ENCODE data around the gene MAGI2.

MAGI2 gene

DNA sequence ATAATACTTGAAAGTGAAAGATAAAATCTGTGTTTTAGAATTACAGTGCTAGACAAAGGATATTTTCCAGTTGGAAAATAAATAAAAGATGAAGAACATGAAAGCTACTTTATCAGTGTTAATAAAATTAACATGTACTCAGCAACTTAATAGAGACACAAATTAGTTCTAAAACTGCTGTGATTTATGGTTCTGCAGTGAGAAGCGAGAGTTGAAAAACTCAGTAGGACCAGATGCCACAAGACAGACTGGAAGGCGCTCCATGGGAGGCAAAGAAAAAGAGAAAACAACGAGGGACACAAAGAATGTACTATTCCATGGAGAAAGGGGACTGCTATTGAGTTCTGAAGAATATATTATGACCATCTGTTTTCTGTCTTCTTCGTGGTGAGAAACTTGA, 1064.4 kb downstream of the MAGI2 start:
- no peak for DNase-seq

DNA sequence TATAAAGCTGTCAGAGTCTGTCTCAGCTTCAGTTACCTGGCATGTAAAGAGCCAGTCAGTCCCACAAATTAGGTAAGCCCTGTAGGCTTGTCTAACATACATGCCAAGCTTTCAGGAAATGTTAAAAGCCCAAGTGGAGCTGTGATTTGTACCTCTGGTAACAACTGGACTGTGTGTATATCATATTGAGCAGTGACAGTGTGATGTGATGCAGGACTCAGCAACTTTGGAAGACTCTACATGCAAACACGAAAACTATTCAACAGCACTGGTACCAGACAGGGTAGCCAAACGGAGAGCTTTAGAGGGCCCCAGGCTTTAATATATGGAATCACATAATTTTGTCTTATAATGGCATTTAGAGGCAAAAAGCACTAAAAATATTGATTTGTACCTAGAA, 1066.9 kb downstream of the MAGI2 start:
- DNase-seq = no peak

DNA sequence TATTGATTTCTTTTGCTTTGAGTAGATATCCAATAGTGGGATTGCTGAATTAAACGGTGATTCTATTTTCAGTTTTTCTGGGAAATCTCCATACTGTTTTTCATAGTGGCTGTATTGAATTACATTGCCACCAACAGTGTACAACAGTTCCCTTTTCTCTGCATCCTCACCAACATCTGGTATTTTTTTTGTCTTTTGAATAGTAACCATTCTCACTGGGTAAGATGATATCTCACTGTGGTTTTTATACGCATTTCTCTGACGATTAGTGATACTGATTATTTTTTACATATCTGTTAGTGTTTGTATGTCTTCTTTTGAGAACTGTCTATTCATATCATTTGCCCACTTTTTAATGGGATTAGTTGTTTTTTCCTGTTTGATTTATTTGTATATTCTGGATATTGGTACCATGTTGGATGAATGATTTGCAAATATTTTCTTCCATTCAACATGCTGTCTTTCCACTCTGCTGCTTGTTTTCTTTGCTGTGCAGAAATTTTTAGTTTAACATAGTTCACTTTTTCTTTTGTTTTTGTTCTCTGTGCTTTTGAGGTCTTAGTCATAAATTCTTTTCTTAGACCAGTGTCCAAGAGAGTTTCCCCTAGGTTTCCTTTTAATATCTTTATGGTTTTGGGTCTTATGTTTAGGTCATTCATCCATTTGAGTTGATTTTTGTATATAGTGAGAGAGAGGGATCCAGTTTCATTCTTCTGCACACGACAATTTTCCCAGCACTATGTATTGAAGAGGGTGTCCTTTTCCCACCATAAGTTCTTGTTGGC, 1070.2 kb downstream of the MAGI2 start:
- DNase-seq = no peak

DNA sequence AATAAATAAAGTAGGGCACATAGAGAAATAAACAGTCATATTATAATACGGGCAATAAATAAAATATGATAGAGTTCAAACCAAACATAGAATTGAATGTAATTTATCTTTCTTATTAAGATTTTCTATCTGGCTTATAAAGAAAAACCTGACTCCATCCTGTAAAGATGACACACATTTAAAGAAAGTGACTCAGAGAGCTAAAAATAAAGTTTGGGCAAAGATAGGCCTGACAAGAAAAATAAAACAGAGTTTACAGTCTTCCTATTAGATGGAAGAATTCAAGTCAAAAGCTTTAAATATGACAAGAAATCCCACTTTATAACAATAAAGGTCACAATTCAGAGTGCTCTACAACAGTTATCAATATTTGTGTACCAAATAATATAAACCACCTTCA, 1074.3 kb downstream of the MAGI2 start:
- no peak for DNase-seq

DNA sequence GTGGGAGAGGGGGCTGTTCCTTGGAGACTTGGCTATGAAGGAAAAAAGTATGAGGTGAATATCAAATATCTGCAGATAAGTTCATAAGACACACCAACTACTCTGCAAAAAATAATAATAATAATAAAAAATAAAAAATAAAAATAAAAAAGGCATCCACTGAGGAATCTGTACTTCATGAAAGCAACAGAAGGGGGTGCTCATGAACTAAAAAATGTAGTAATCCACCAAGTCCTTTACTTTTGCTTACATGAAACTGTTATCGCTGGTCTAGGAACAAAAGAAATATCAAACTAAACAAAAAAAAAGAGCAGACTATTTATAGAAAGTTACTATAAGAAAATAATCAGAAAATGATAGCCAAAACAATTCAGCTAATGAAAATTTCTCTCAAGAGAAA, 1075.9 kb downstream of the MAGI2 start:
- no peak for DNase-seq

DNA sequence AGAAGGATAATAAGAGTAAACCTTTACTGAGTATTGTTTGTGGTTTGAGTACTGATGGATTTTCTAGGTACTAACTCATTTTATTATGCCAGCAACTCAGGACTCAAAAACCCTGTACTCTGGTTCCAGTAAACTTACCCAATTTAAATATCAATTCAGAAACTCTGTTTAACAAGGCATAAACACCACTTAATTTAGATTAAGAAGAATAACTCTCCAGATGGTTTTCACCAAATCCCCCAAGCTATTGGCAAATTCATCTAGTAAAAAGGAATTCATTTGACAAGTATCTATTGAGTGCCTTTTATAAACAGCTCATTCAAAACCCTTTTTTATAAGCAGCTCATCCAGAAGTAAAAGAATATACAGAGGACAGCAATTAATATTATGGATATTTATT, 1082.5 kb downstream of the MAGI2 start:
- DNase-seq = no peak

DNA sequence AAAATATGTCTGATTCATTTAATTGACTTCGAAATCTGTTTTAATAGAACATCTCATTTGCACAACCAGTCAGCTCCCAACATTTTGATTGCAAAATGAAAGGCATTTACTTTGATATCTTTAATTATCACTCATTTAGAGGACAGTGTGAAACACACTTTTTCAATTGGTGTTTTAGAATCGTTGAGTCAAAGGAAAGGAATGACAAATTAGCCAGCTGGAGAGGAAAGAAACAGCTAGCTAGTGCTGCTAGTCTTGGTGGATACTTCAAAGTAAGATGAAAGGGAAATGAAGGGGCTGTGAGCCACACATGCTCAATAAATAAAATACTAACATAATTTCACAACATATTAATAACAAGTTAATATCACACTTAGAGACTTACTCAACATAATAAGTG, 1084.7 kb downstream of the MAGI2 start:
- no peak for DNase-seq

DNA sequence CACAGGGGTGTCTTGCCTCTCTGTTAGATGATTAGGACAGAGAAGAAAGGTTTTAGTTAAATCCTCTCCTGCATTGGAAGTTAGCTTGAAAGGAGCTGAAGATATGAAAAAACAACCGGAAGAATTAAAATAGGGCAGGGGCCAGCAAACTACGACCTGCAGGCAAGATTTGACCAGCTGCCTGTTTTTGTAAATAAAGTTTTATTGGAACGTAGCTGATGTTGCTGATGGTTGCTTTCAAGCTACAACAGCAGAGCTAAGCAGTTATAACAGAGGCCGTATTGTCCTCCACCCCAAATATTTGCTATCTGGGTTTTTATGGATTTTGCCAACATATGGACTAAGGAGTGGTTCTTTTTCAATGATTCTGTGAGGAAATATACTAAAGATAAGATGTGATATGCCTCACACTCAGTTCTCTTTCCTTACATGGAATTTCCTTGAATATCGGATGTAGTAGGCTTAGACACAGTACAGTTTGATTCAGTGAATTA, 1086.1 kb downstream of the MAGI2 start:
- no peak for DNase-seq

DNA sequence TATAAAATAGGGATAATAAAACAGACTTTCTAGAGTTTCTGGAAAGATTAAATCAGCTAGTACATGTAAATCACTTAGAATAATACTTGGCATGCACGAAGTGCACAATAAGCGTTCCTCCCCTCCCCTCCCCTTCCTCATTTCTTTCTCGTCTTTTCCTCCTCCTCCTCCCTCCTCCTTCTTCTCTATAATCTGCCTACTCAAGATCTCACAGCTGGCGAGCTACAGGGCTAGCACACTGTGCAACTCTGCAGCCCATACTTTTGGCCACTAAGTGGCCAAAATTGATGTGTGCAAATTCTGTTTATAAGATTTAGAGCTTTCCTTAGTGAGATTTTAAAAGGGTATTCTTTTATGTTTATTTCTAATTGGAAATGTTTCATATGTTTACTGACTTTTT, 1089.6 kb downstream of the MAGI2 start:
- no peak for DNase-seq

DNA sequence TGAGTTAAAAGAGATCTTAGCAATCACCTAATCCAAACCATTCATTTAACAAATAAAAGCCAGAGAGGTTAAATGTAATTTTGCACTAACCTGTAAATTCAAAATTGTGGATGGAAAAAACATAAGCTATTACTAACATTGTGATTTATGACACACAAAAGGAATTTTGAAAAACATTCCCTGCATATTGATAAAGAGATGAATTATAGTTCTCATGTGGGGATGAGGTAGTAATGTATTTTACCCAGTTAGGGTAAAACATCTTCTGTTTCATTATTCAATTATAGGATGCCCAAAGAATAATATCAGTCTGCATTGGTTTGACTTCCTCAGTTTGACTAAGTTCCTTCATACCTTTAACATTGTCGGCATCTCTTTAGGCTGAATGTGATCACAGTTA, 1093.6 kb downstream of the MAGI2 start:
- no peak for DNase-seq

DNA sequence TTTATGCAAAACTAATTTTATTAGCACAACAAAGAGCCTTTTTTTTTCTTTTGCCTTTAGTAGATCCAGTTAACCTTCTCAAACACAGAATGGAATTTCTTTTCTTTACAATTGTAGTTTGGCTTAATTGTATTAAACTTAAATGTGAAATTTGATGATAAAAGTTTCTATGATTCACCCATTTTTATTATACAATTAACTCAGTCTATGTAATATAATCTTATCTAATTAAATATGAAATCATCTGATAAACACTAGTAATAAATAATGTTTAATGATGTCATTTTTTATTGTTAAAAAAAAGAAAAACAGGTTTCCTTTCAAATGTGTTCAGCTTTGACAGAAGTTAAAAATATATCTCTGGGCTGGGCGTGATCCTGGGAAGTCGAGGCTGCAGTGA, 1095.8 kb downstream of the MAGI2 start:
- no peak for DNase-seq

DNA sequence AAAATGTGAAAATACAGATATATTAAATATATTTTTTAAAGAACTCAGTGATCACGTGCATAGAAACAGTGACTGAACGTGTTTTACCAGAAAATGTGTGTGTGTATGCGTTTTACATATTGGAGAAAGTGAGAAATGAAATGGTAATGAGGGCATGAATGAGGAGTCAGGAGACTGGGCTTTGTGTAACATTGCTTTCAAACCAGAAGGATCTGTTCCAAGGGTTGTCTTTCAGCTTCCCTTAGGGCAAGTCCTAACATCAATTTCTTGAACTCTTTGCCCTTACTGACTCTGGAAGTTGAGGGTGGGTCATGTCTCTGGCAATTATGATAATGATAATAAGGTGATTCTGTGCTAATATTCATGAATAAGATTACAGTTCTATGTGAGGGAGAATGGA, 1097.6 kb downstream of the MAGI2 start:
- DNase-seq = no peak

DNA sequence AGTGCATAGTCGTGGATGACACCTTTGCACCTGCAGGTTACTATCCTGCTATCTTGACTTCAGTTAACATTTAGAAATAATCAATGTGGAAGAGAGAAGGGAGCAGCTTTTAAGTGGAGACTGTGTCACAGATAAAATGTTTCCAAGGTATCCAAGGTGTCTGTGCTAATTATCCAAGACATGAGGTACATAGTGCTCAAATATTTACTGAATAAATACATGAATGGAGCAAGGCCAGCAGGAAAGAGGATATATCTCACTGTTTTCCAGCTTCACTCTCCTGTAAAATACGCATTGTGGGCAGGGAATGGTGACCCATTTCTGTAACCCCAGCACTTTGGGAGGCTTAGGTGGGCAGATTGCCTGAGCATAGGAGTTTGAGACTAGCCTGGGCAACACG, 1102.5 kb downstream of the MAGI2 start:
- DNase-seq = no peak

DNA sequence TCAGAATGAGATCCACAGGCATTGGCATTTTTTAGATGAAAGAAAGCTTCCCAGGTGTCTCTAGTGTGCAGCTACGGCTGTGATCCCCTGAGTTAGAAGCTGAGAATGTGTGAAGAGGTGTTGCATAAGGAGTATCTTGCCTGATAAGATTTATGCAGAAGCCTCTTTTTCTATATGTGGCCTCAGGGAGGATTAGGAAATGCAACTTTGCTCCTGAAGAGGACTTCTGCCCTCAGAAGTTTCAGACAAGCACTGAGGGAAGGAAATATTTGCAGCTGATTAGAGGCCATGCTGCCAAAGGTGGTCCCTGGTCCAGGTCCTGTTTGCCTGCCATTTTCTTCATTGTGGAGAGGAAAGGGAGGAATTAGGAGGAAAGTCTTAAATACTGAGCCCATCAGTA, 1103.1 kb downstream of the MAGI2 start:
- DNase-seq = no peak

DNA sequence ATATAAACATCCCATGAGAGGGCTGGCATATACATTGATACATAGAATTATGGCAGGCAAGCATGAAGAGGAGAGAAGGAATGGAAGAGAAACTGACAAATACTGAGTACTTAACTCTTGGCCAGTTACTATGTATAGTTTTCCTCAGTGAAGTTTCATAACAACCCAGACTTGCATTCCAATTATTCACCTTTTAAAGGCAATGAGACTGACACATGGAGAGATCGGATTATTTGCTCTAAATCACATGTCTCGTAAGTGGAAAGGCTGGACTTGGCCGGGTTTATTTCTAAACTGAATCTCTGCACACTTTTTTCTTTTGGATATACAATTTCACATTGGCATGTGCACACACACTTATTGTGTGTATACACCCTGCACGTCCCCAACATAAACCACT, 1106.6 kb downstream of the MAGI2 start:
- no peak for DNase-seq

DNA sequence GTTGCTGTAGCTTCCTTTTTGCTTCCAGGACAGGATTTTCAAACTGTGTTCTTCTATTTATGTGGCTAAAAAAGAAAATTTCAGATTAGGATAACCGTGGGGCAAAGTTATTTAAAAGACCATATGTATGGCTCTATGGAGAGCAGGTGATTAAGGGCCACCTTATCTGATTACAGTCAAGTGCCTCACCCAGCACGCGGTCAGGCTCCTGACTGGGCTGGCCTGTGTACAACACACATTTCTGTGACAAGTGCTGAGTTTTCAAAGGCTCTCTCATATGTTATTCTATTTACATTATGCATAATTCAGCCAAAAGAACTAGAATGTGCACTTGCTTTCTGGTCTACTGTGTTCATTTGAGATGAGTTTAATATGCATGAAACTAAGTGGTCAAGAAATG, 1107.5 kb downstream of the MAGI2 start:
- DNase-seq = no peak

DNA sequence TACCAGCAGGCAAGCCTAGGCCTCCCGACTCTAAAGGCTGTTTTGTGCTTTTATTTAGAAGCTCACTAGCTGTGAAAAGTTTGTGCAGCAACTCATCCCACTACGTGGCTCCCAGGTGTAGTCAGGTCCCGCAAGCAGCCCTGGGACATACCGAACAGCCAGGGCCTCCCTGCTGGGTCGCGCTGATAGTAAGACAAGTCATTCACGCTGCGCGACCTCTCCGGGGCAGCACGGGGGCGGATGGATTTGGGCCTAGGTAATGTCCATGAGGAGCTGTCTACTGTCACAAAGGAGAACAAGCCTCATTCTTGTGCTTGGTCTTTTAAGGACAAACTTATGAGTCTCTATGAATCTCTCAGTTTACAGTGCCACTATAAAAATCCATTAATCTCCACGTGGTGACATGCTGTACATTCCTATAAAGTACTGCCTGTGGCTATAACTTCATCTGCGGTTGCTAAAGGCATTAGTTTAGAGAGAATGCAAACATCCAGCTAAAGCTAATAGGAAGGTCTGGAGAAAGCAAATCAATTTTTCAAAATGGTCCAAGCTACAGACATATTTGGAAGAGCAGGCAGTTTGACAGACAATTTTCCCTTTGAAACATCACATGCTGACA, 1108.1 kb downstream of the MAGI2 start:
- no peak for DNase-seq

DNA sequence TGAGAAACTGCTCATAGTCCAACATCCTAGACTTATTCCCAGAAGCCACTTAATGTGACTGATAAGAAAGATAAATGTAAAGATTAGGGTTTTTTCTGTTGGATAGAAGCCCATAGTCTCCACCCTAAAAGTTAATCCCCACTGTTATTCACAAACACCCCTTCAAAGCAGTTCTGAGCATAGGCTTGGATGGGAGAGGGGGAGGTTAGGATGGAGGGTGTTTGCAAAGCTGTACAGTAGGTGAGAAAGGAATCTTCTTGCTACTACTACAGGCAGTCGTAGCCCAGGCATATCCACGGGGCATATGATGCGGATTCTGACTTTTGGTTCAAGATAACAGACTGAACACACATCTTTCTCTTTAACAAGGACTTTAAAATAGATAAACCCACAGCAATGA, 1119.0 kb downstream of the MAGI2 start:
- no peak for DNase-seq

DNA sequence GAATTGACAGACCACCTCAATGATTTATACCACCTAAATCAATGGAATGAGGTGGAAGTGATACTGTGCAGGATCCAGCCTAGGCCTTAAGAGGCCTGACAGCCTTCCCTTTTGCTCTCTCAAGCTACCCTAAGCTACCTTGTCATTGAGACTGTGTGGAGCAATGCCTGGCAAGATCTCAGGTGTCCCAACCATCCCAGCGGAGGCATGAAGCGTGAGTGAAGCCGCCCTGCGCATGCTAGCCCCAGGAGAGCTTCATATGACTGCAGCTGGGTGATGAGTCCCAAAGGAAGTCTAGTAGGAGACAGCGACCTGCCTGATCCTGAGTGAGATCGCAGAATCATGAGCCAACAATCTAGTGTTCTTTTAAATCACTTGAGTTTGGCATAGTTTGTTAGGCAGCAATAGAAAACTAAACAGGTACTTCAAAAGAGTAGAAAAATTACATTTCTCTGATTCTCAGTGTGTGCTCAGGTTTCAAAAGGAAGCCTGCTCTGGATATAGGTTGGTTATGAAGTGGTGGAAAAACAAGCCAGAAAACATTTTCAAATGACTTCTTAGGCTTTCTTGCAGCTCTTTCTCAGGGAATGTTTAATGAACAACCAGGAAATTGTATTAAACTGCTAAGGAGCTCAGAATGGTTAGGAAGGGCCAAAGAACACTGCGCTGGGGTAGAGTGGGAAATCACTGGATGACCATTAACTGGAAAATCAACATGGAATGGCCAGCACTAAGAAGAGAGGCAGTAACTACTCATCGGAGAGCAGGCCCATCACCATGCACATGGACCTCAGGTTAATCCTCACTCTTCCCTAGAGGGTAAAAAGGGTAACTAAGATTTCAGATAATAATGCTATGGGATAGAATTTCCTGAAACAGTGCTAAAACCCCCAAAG, 1119.7 kb downstream of the MAGI2 start:
- no peak for DNase-seq

DNA sequence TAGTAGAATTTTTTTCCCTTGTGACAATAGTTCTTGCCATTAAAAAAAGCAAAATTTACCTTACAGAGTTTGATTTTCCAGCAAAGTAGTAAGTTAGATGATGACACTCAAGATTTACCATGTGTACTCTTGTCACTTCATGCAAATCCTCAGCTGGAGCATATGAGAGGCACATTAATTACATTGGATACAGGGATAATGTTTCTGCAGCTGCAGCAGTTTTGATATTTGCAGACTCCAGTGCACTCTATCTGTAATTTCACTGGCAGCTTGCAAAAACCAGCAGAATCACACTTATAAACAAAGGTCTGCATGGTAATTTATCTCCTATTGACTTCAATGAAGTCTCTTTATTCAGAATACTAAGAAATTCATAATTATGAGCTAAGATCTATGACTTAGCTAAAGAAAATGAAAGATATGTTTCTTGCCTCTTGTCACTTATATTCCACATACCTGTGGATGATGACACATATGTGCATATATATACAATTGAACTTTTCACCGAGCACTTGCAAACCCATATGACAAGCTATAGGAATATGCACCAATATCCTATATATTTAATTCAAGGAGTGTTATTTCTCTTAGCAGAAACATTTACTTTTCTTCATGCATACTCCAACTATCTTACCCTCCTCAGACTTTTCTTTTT, 1124.3 kb downstream of the MAGI2 start:
- no peak for DNase-seq

DNA sequence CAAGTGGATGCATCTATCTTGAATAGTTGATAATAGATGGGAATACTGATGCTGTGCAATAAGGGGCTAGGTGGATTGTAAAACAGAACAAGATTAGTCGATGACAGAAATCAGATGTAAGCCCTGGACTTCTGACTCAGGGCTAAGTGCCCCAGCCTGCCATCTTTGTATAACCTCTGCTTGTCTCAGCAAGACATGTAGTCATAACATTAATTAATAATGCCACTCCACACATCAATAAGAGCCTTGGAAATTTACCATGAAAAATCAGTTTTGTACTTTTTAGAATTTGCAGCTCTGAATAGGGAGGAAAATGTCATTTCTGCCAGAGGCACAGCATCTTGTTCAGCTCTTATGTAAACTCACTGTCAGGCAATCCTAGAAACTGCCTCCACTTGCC, 1125.7 kb downstream of the MAGI2 start:
- no peak for DNase-seq

DNA sequence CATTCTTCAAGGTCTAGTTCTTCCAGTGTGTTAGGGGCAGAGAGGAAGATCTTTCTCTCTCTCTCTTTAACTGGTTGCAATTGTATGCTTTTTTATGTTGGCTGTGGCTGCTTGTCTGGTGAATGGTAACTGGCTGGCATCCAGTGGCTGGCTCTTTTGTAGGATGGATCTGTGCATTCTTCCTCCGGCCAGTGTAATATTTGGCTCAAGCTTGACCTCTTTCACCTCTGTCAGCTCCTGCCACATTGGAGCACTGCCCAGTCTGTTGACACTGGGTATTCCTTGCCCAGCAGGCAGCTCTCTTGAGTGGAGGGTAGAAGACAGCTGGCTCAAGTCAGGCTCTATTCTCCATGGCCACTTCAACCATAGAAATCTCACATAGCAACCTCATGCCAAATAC, 1126.6 kb downstream of the MAGI2 start:
- peak; percentile 54 for DNase-seq

DNA sequence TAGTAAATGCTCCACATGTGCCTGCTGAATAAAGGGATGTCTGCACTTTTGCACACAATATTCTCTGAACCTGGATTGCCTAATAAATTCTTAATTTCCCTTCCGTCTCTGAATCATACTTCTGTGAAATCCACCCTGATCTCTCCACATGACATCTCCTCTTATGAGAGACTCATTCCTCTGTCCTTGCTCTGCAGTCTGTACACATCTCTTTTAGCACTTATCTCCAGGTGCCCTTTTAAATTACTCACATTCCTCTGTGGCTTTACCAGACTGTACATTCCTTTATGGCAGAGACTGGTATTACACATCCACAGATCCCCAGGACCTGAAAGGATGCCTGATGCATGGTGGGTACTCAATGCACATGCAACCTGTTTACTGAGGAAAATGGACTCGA, 1127.3 kb downstream of the MAGI2 start:
- DNase-seq = no peak
